Measurements from ENCODE around the gene RAB11FIP3.

Gene RAB11FIP3

DNA sequence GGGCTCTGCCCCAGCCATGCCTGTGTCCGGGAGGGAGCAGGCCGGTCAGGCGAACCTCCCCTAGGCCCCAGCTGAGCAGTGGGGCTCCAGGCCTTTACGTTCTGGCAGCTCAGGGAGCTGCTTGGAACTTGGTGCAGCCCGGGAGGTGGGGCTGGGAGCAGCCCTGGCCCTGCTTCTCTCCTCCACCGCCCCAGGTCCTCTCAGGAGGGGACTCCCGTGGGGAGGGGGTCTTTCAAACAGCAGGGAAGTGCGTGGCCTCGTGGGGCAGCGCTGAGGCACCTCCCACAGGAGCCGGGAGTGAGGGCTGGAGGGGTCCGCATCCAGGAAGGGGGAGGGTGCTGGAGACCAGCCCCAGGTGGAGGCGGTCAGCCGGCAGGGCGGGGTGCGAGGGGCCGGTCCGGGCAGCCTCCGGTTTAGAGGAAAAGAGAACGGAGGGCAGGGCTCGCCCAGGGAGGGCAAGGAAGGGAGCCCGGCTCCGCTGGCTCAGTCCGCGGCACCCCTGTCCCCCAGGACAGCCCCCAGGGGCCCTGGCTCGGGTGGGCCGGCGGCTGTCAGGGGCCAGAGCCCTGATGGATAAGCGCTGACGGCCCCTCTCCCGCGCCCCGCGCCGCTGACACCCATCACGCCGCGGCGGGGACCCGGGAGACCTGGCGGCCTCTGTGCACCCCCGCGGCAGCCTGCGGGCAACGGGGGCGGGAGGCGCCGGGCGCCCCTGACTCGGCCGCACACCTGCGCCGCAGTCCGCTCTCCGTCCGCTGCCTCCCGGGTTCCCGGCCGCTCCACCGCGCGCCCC, 134.2 kb downstream of the RAB11FIP3 start:
- Histone ChIP-seq H3K4me3 (ENCODE audit: low read length) (no peak overlapping the region), H3K79me2 (ENCODE audit: low read length) (no peaks in the 10 kb centered on the region), H3K9ac (ENCODE audit: low read length) (no peak overlapping the region), H3K36me3 (replicated peaks; ENCODE audit: insufficient read depth, low read length) (no peaks in the 10 kb centered on the region), H3K27ac (ENCODE audit: low read length) (no peak overlapping the region), H3K27me3 (replicated peaks; ENCODE audit: insufficient read depth, low read length) (peaks cover 62% of the 10 kb centered on the region), H3K4me2 (ENCODE audit: low read depth, low read length) (no peak overlapping the region), H3K9me2 (replicated peaks; ENCODE audit: insufficient read depth, low read length) (no peaks in the 10 kb centered on the region), H3K4me1 (ENCODE audit: low read length) (no peaks in the 10 kb centered on the region), H3F3A (ENCODE audit: insufficient read depth, low read length) (no peaks in the 10 kb centered on the region), H4K20me1 (ENCODE audit: insufficient read depth, low read length) (no peaks in the 10 kb centered on the region), H3K9me3 (replicated peaks; ENCODE audit: insufficient read depth, low read length) (no peaks in the 10 kb centered on the region), H2AFZ (ENCODE audit: low read length) (no peak overlapping the region)
- TF ChIP-seq EZH2phosphoT487 (IDR thresholded peaks at IDR 0.05; ENCODE audit: low read length) (no peak), EZH2 (optimal IDR thresholded peaks at IDR 0.05; ENCODE audit: low read depth, low read length) (peak; percentile 16)
- DNase-seq: no peak

DNA sequence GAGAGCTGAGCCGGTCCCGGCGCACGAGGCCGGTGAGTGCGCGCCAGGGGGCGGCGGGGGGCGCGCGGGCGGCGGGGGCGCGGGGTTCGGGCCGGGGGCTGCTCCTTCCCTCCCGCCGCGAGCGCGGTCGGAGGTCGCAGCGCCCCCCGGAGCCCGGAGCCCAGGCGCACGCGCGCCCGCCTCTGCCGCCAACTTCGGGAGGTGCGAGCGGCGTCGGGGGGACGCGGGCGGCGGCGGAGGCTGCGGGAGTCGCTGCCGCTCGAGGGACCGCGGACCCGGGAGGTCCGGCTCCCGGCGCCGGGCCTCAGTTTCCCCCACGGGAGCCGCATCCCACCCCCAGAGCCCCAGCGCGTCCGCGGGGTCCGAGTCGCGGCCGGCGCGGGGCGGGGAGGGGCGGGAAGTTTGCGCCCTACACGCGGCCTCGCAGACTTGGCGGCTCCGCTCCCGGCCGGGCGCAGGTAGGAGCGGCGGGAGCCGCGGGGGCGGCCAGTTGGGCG, 134.8 kb downstream of the RAB11FIP3 start, which contains the start of gene PRR35:
Gene PRR35, plus strand, starts transcription at position 191 of the 497 bp plus-strand sequence. CDS start 2,901 bp downstream, outside the sequence.
- no peak for DNase-seq
- no peaks in the 10 kb centered on the region for H3K79me2 ChIP-seq (ENCODE audit: low read length)
- H3K27me3 ChIP-seq (replicated peaks; ENCODE audit: insufficient read depth, low read length): peaks cover 62% of the 10 kb centered on the region
- no peaks in the 10 kb centered on the region for H3F3A ChIP-seq (ENCODE audit: insufficient read depth, low read length)
- no peak within 1 kb of the TSS for H3K9ac ChIP-seq (ENCODE audit: low read length)
- no peaks in the 10 kb centered on the region for H3K9me2 ChIP-seq (replicated peaks; ENCODE audit: insufficient read depth, low read length)
- no peaks in the 10 kb centered on the region for H3K9me3 ChIP-seq (replicated peaks; ENCODE audit: insufficient read depth, low read length)
- no peak within 1 kb of the TSS for H2AFZ ChIP-seq (ENCODE audit: low read length)
- no peaks in the 10 kb centered on the region for H3K36me3 ChIP-seq (replicated peaks; ENCODE audit: insufficient read depth, low read length)
- H3K4me1 ChIP-seq (ENCODE audit: low read length): no peaks in the 10 kb centered on the region
- no peak within 1 kb of the TSS for H3K27ac ChIP-seq (ENCODE audit: low read length)
- no peak within 1 kb of the TSS for H3K4me2 ChIP-seq (ENCODE audit: low read depth, low read length)
- no peak within 1 kb of the TSS for H3K4me3 ChIP-seq (ENCODE audit: low read length)
- TF ChIP-seq, protein P1, sequence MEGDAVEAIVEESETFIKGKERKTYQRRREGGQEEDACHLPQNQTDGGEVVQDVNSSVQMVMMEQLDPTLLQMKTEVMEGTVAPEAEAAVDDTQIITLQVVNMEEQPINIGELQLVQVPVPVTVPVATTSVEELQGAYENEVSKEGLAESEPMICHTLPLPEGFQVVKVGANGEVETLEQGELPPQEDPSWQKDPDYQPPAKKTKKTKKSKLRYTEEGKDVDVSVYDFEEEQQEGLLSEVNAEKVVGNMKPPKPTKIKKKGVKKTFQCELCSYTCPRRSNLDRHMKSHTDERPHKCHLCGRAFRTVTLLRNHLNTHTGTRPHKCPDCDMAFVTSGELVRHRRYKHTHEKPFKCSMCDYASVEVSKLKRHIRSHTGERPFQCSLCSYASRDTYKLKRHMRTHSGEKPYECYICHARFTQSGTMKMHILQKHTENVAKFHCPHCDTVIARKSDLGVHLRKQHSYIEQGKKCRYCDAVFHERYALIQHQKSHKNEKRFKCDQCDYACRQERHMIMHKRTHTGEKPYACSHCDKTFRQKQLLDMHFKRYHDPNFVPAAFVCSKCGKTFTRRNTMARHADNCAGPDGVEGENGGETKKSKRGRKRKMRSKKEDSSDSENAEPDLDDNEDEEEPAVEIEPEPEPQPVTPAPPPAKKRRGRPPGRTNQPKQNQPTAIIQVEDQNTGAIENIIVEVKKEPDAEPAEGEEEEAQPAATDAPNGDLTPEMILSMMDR (IDR thresholded peaks at IDR 0.05; ENCODE audit: low read length): no peak
- TF ChIP-seq EZH2phosphoT487 (IDR thresholded peaks at IDR 0.05; ENCODE audit: low read length) (no peak), EZH2 (optimal IDR thresholded peaks at IDR 0.05; ENCODE audit: low read depth, low read length) (no peak)
- no peaks in the 10 kb centered on the region for H4K20me1 ChIP-seq (ENCODE audit: insufficient read depth, low read length)

DNA sequence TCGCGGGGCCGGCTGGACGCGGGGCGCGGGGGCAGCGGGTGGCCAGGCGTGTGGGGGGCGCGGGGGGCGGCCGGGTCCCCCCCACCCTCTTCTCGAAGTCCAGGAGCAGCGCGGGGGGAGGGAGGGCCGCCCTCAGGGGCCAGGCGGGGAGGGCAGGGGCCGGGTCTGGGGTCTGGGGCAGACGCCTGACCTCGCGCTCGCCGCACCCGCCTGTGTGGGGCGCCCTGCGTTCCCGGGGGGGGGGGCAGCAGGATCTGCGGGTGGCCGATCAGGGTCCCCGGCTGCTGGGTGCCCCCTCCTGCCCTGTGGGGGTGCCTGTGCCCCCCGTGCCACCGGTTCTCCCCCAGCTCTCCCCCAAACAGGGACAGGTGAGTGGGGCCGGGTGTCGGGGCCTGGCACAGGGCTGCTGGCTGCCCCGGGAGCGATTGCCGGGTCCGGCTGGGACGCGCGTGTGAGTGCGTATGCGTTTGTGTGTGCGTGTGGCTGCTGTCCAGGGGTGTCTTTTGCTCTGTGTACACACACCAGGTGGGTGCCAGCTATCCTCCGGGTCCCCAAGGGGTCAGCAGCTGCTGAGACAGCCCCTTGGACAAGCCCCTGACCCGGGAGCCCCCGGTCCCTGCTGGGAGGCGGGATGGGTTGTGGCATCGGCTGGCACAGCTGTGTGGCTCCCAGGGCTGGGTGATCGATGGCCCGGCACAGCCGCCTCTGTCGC, 135.4 kb downstream of the RAB11FIP3 start:
- no peaks in the 10 kb centered on the region for H3K9me3 ChIP-seq (replicated peaks; ENCODE audit: insufficient read depth, low read length)
- H3K9me2 ChIP-seq (replicated peaks; ENCODE audit: insufficient read depth, low read length): no peaks in the 10 kb centered on the region
- no peak overlapping the region for H3K27ac ChIP-seq (ENCODE audit: low read length)
- no peaks in the 10 kb centered on the region for H4K20me1 ChIP-seq (ENCODE audit: insufficient read depth, low read length)
- H3K79me2 ChIP-seq (ENCODE audit: low read length): no peaks in the 10 kb centered on the region
- H3K36me3 ChIP-seq (replicated peaks; ENCODE audit: insufficient read depth, low read length): no peaks in the 10 kb centered on the region
- H3K4me3 ChIP-seq (ENCODE audit: low read length): no peak overlapping the region
- no peak overlapping the region for H3K9ac ChIP-seq (ENCODE audit: low read length)
- no peak overlapping the region for H2AFZ ChIP-seq (ENCODE audit: low read length)
- peaks cover 62% of the 10 kb centered on the region for H3K27me3 ChIP-seq (replicated peaks; ENCODE audit: insufficient read depth, low read length)
- H3K4me1 ChIP-seq (ENCODE audit: low read length): no peaks in the 10 kb centered on the region
- TF ChIP-seq EZH2 (optimal IDR thresholded peaks at IDR 0.05; ENCODE audit: low read depth, low read length) (peak; percentile 85), EZH2phosphoT487 (IDR thresholded peaks at IDR 0.05; ENCODE audit: low read length) (no peak)
- TF ChIP-seq, protein P1 (IDR thresholded peaks at IDR 0.05; ENCODE audit: low read length): no peak
- no peak overlapping the region for H3K4me2 ChIP-seq (ENCODE audit: low read depth, low read length)
- H3F3A ChIP-seq (ENCODE audit: insufficient read depth, low read length): no peaks in the 10 kb centered on the region
- DNase-seq: no peak
